HG02840 (cell line): ENCODE measurements around the gene KRTAP4-8.
"Not testable (repeated sequence)": the region's sequence is repeated elsewhere in the genome, so short reads cannot be mapped to it uniquely, and the experiment has no call there.

ENCODE experiments used
- ATAC-seq: cut with Tn5 transposase; IDR thresholded peaks from one replicate; pipeline ENCODE4 v1.9.1; 2021; ENCODE audit warnings: mild to moderate bottlenecking, moderate library complexity, moderate number of reproducible peaks; ENCODE audit not compliant: unreplicated experiment, low FRiP score

Gene KRTAP4-8

GRCh38 chr17:41111151-41111885 lies 13.4 kb upstream of the KRTAP4-8 start:
- no peak for ATAC-seq

DNA sequence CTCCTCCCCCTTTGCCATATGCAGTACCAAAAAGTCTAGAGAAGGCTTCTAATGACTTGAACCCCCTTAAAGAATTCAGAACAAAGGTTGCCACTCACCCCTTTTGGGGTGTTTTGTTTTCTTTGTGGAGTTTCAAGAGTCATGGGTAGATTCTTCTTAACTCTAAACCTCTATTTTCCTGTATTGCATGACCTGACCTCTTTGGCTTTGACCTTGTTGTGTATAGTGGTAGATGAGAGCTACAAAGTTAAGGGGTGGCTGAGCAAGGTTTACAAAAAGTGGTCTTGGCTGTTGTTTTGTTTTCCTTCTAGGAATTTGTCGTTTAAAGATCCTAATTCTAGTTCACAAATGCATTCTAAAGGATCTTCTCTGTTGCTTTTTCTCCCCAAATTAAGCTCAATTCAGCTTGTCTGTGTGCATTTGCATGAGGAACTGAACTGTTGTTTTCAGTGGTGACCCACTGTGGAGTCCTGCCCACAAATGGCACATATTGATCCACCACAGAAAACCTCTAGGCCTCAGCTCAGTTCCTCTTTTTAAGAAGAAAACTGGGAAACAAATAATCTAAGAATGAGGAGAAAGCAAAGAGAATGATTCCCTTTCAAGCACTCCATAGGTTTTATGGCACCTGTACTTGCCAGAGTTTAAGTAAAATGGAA lies 10.9 kb upstream of the KRTAP4-8 start:
- not testable (repeated sequence) for ATAC-seq

DNA sequence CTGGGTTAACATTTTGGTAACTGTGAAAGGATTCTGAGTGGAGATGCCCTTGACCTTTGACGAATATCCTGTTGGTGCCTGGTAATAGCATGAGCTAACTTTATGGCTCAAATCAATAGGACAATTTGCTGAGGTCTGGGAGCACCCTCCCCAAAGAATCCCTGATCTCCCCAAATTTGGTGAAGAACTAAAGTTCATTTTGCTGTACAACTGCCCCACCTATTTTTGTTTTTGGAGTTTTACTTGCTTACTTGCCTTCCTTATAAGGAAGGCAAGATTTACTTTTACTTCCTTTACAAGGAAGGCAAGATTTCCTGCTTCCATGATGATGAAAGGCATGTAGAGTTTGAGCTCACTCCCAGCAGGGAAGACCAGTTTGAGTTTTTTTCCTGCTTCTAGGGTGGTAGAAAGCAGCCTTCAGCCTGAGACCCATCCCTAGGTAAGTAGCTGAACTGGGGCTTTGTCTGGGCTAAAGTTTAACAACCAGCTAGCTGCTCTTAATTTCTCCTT lies 10.1 kb upstream of the KRTAP4-8 start:
- no peak for ATAC-seq

GRCh38 chr17:41105347-41105746 lies 7.4 kb upstream of the KRTAP4-8 start, which contains the start of gene KRTAP4-9:
KRTAP4-9 (plus strand) TSS chr17:41105389; CDS start chr17:41105389, 0 bp downstream.
- ATAC-seq = not testable (repeated sequence)

GRCh38 chr17:41104386-41105038 lies 6.6 kb upstream of the KRTAP4-8 start:
- not testable (repeated sequence) for ATAC-seq

DNA sequence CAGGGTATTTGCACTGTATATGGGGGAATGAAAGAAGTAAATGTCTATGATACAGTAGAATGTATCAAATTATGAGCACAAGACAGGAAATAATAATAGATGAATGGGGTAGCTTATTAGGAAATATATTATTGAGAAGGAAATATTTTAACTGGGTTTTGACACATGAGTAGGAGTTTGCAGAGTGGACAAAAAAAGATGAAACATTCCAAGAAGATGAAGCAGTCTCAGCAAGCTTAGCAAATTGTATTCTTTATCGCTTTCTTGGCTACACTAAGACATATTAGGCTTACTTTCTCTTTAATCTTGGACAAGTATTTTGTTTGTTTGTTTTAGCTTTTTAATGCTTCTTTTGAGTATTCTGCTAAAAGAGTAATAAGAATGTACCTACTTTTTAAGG lies 6.0 kb upstream of the KRTAP4-8 start:
- ATAC-seq = no peak

DNA sequence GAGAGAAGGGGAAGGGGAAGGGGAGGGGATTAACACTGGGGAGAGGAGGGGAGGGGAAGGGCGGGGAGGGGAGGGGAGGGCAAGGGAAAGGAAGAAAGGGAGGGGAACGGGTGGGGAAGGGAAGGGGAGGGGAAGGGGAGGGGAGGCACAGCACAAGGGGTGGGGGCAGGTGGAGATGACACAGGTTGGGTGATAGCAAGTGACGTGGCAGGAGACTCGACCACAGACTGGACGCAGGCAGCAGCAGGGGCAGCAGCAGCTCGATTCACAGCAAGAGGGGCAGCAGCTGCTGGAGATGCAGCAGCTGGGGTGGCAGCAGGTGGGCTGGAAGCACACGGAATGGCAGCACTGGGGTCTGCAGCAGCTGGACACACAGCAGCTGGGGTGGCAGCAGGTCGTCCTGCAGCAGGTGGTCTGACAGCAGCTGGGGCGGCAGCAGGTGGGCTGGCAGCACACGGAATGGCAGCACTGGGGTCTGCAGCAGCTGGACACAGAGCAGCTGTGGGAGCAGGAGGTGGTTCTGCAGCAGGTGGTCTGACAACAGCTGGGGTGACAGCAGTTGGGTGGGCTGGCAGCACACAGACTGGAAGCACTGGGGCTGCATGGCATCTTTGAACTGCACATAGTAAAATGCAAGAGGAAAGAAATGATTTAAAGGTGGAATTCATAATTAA lies 3.8 kb upstream of the KRTAP4-8 start, which contains the start of gene KRTAP4-16:
Gene KRTAP4-16, minus strand, starts transcription at position 624 of the 674 bp plus-strand sequence. Its CDS starts 0 bp downstream, at position 624.
- ATAC-seq = no peak

GRCh38 chr17:41099682-41100480 lies 1.9 kb upstream of the KRTAP4-8 start:
- ATAC-seq = not testable (repeated sequence)

DNA sequence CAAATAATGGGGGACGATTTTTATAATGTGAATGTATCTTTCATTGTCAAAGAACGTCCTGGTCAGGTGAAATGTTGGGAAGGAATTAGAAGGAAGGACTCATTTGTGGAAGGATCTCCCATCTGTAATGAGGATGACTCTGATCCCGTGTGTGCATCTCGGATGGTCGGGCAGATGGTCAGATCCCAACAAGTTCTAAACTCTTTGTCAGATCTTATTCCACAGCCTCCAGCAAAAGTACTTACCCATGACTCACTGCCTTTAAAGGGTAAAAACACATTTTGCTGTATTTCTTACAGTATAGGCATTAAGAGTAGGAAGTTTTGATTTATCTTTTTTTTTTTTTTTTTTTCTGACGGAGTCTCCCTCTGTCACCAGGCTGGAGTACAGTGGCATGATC lies 539 bp upstream of the KRTAP4-8 start:
- no peak for ATAC-seq

DNA sequence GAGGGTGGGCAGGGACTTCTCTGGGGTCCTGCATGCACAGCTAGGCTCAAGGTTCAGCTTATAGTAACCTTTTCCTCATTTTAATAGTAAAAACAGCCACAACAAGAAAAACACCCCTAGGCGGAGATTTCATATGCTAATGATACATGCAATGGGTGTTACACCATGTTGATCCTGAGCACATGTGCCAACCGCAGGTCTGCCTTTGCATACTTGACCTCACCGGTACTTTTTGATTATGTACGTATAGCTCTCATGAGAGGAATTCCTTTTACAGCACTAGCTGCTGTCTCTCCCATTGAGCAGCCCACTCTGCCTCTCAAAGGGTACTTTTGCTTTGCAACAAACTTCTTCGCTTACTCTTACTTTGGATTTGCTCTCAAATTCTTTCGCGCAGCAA lies 1.9 kb downstream of the KRTAP4-8 start:
- ATAC-seq = no peak

DNA sequence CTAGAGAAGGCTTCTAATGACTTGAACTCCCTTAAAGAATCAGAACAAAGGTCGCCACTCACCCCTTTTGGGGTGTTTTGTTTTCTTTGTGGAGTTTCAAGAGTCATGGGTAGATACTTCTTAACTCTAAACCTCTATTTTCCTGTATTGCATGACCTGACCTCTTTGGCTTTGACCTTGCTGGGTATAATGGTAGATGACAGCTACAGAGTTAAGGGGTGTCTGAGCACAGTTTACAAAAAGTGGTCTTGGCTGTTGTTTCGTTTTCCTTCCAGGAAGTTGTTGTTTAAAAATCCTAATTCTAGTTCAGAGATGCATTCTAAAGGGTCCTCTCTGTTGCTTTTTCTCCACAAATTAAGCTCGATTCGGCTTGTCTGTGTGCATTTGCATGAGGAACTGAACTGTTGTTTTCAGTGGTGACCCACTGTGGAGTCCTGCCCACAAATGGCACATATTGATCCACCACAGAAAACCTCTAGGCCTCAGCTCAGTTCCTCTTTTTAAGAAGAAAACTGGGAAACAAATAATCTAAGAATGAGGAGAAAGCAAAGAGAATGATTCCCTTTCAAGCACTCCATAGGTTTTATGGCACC lies 9.1 kb downstream of the KRTAP4-8 start:
- not testable (repeated sequence) for ATAC-seq

DNA sequence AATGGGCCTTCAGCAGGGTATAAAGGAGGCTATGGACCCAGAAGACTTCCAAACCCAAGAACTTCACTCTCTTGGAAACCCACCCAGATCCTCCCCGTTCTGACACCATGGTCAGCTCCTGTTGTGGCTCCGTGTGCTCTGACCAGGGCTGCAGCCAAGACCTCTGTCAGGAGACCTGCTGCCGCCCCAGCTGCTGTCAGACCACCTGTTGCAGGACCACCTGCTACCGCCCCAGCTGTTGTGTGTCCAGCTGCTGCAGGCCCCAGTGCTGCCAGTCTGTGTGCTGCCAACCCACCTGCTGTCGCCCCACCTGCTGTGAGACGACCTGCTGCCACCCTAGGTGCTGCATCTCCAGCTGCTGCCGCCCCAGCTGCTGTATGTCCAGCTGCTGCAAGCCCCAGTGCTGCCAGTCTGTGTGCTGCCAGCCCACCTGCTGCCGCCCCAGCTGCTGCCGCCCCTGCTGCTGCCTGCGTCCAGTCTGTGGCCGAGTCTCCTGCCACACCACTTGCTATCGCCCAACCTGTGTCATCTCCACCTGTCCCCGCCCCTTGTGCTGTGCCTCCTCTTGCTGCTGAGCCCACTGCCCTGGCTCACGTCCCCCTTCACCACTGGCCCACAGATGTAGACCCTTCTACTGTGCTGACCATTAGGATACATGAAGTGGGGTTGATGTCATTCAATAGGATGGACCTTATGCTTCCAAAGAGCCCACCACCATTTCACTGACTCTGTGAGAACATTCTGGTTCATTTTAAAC lies 13.7 kb downstream of the KRTAP4-8 start, which contains the start of gene KRTAP4-7:
Gene KRTAP4-7, plus strand, starts transcription at position 51 of the 757 bp plus-strand sequence. Its CDS starts 57 bp downstream, at position 108.
- ATAC-seq = not testable (repeated sequence)

DNA sequence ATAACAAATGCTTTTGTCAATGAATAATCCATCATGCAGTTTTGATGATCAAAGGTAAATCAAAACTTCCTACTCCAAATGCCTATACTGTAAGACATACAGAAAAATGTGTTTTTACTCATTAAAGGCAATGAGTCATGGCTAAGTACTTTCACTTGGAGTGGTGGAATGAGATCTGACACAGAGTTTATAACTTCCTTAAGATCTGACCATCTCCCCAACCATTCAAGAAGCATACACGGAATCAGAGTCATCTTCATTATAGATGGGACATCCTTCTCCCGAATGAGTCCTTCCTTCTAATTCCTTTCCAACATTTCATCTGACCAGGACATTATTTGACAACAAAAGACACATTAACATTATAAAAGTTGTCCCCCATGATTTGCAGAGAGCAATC lies 14.5 kb downstream of the KRTAP4-8 start:
- ATAC-seq = not testable (repeated sequence)

- ATAC-seq = no peak
These were observed 15.3 kb downstream of the KRTAP4-8 start for GRCh38 chr17:41082626-41083025.

DNA sequence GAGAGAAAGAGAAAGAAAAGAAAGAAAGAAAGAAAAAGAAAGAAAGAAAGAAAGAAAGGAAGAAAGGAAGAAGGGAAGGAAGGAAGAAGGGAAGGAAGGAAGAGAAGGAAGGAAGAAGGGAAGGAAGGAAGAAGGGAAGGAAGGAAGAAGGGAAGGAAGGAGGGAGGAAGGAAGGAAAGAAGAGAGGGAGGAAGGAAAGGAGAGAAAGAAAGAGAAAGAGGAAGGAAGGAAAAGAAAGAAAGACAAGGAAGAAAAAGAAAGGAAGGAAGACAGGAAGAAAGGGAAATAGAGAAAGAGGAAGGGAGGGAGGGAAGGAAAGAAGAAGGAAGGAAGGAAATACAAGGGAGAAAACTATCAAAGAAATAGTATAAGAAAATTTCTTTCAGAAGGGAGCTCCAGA lies 21.2 kb downstream of the KRTAP4-8 start:
- ATAC-seq = no peak

GRCh38 chr17:41073676-41074075 lies 24.3 kb downstream of the KRTAP4-8 start:
- no peak for ATAC-seq

GRCh38 chr17:41071606-41072360 lies 26.2 kb downstream of the KRTAP4-8 start:
- ATAC-seq = no peak

DNA sequence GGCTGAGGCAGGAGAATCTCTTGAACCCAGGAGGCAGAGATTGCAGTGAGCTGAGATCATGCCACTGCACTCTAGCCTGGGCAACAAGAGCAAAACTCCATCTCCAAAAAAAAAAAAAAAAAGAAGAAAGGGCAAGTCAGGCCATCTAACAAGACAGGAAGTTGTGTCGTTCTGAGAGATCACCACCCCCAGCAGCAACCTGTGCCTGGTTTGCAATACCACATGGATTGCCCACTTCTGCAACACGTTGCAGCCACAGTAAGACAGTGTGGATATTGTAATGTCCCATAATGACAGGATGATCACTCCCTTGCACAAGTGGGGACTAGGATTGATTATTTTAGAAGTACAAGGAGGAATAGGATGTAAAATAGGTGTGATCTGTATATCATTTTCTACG lies 28.9 kb downstream of the KRTAP4-8 start:
- no peak for ATAC-seq
